Esophagus muscularis mucosa (tissue), 4 donors: ENCODE data around the gene NEU3. TPM values are rescaled to one million over a fixed set of nuclear protein-coding genes. Genes with fewer than 3 reads are reported as not detected.

ENCODE experiments used
- DNase-seq: peaks from one replicate; pipeline ENCODE4 v3.0.0-alpha.2; 2017; ENCODE audit errors: extremely low spot score
- H3K27ac ChIP-seq, 4 donors: fragments of 200-600 bp; sonication (generic); replicated peaks in 1 of 4; 1 replicate in 3 of 4; 2 replicates in 1 of 4; pipeline ENCODE4 v1.5.1; 2016 to 2019; ENCODE audit warnings: mild to moderate bottlenecking in 1 of 4
- H3K27me3 ChIP-seq, 4 donors: fragments of 200-600 bp; sonication (generic); one replicate each; pipeline versions ENCODE4 v1.5.1 to v1.6.0; 2016 to 2019
- H3K36me3 ChIP-seq, 4 donors: fragments of 200-600 bp; sonication (generic); one replicate each; pipeline ENCODE4 v1.5.1; 2016 to 2019
- H3K4me1 ChIP-seq, 4 donors: fragments of 200-600 bp; sonication (generic); one replicate each; pipeline ENCODE4 v1.5.1; 2016 to 2019
- H3K4me3 ChIP-seq, 4 donors: fragments of 200-600 bp; sonication (generic); 1 replicate in 2 of 4; 2 replicates in 2 of 4; pipeline ENCODE4 v1.5.1; 2016 to 2019; ENCODE audit warnings: mild to moderate bottlenecking in 4 of 4, moderate library complexity in 1 of 4
- H3K9me3 ChIP-seq, 4 donors: fragments of 200-600 bp; sonication (generic); 1 replicate in 3 of 4; 2 replicates in 1 of 4; pipeline ENCODE4 v1.5.1; 2016 to 2019
- CTCF ChIP-seq, 3 experiments: fragments of 200-600 bp in 2 of 3; fragments of 450-650 bp in 1 of 3; sonication (generic) in 2 of 3; IDR thresholded peaks; one replicate each; pipeline ENCODE4 v1.5.1; 2017 to 2019; ENCODE audit warnings: antibody characterized with exemption in 3 of 3, mild to moderate bottlenecking in 2 of 3, moderate library complexity in 1 of 3
- EP300 ChIP-seq: sonication (generic); formaldehyde crosslinking; IDR thresholded peaks from one replicate; pipeline ENCODE4 v1.6.1; 2017; ENCODE audit warnings: antibody characterized with exemption
- POLR2A ChIP-seq: fragments of 450-650 bp; IDR thresholded peaks from one replicate; pipeline ENCODE4 v1.6.1; 2017; ENCODE audit warnings: antibody characterized with exemption, moderate library complexity, mild to moderate bottlenecking, low read depth
- POLR2AphosphoS5 ChIP-seq, 2 donors: sonication (generic); formaldehyde crosslinking; IDR thresholded peaks; one replicate each; pipeline ENCODE4 v1.6.1; 2017; ENCODE audit warnings: antibody characterized with exemption in 2 of 2
- WGBS: methylation state at CpG from one replicate; pipeline ENCODE4 v1.1.5; 2018; 5-methylcytosine and 5-hydroxymethylcytosine counted together
- intact Hi-C: fragments of 100-400 bp; cut with DNase I; formaldehyde crosslinking; loops from one replicate; pipeline ENCODE4 v1.15.1; 2023
- total RNA-seq, 4 donors: library from RNA; depleted of rRNA; stranded (reverse); fragments of >200 nt; gene quantifications; one replicate each; pipeline versions ENCODE4 v1.1.0 to v1.2.1, GENCODE V29; 2016

NEU3 gene
- total RNA-seq, 4 donors from 2014 or later = 2.9 to 6.7 (median 5.7) TPM

DNA sequence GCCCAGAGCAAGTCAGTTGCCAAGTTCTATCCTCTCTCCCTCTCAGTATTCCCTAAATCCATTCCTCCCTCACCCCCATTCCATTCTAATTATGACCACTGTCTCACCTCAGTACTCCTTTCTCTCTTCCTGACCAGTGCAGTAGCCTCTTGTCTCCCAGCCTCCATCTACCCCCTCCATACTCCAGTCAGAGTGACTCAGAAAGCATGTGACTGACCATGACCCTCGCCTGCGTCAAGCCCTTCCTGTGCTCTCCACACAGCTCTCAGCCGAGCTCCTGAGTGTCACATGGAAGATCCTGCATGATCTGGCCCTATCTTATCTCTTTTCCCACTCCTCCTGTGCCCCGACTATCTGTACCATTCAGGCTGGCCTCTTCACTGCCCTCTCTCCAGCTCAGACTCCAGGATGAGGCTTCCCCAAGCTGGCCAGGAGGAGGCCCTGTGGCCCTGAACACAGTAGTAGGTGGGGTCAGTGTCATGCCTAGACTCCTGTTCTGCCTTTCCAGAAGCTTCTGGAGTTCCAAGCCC, 42.6 kb downstream of the NEU3 start:
- peak; percentile 82 for DNase-seq
- 62% methylated on average over 4 of the region's 4 CpGs for WGBS
- TF ChIP-seq POLR2AphosphoS5 (IDR thresholded peaks at IDR 0.05) (no peak), CTCF (IDR thresholded peaks at IDR 0.05) (no peak), EP300 (no peak)
- Histone ChIP-seq H3K36me3 (no peaks in the 10 kb centered on the region), H3K4me1 (no peaks in the 10 kb centered on the region), H3K27ac (no peak overlapping the region), H3K27me3 (no peaks in the 10 kb centered on the region), H3K9me3 (no peaks in the 10 kb centered on the region), H3K4me3 (no peak overlapping the region)
- intact Hi-C loops = loop anchor here (5.0 kb wide), 1 partner anchor 104 kb away; no protein-coding TSS in a partner anchor

DNA sequence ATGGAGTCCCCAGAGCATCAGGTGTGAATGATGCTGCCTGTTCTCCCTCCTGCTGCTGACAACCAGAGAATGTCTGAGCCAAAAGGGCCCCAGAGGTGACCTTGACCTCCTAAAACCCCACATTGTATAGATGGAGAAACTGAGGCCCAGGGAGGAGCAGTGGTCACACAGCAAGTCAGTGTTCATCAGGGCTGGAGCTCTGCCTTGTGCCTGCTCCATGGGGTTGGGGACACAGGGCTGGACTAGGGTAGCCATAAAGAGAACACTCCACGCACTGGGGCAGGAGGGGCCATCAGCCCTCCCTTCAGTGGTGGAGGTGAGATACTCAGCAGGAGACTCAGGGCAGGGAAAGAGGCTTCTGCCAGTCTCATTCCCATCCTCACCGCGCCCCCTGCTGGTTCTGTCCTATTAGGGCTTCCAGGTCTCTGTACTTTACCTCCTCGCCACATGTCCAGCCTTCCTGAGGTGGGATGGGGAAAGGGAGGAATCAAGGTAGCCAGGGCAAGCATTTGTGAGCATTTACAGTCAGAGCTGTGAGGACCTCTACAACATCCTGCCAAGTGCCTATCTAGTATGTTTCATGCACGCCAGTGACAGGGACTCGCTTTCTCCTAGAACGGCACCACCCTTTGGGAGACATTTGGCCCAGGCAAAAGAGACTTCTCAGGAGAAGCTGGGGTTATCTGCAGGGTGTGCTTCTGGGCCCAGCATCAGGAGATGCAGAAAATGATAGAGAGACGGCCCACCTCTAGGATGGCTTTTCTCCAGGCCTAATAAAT, 43.2 kb downstream of the NEU3 start:
- Histone ChIP-seq H3K27me3 (no peaks in the 10 kb centered on the region), H3K4me3 (no peak overlapping the region), H3K36me3 (no peaks in the 10 kb centered on the region), H3K9me3 (no peaks in the 10 kb centered on the region), H3K4me1 (no peaks in the 10 kb centered on the region), H3K27ac (no peak overlapping the region)
- TF ChIP-seq CTCF (IDR thresholded peaks at IDR 0.05) (peak; percentile 56 to 70 (median 60)), EP300 (no peak)
- intact Hi-C loops = loop anchor here (5.0 kb wide), 1 partner anchor 105 kb away; no protein-coding TSS in a partner anchor
- peak; percentile 92 for DNase-seq
- WGBS = 58% methylated on average over 8 of the region's 8 CpGs

- Histone ChIP-seq H3K9me3 (no peaks in the 10 kb centered on the region), H3K27me3 (no peaks in the 10 kb centered on the region), H3K27ac (no peak overlapping the region), H3K4me1 (no peaks in the 10 kb centered on the region), H3K4me3 (no peak overlapping the region), H3K36me3 (no peaks in the 10 kb centered on the region)
- peak; percentile 64 for DNase-seq
- 88% methylated on average over 3 of the region's 3 CpGs for WGBS
- TF ChIP-seq CTCF (IDR thresholded peaks at IDR 0.05) (no peak), POLR2A (no peak), POLR2AphosphoS5 (IDR thresholded peaks at IDR 0.05) (no peak), EP300 (no peak)
- intact Hi-C loops = loop anchor here (5.0 kb wide), 1 partner anchor 105 kb away; no protein-coding TSS in a partner anchor
Measured at GRCh38 chr11:75032550-75032935, 43.8 kb downstream of the NEU3 start.

DNA sequence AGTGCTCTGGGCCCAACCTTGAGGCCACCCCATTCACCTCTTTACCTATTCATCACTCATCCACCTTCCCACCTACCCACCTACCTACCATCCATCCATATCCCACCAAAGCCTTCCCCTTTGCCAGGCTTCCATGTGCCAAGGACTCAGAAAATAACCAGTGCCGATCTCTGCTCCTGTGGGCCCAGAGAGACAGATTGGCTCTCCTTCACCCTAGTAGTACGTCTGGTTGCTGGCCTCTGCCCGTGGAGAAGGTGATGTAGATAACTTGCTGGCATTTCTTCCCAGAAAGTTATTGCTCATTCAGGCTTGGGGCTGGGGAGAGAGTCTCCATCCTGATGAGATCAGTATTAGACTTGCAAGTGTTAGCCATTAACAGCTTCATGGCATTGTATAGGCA, 45.2 kb downstream of the NEU3 start:
- Histone ChIP-seq H3K4me3 (no peak overlapping the region), H3K36me3 (no peaks in the 10 kb centered on the region), H3K27ac (no peak overlapping the region), H3K9me3 (no peaks in the 10 kb centered on the region), H3K4me1 (no peaks in the 10 kb centered on the region), H3K27me3 (no peaks in the 10 kb centered on the region)
- 89% methylated on average over 3 of the region's 3 CpGs for WGBS
- DNase-seq = peak; percentile 81
- no peak for TF ChIP-seq EP300
- no peak for TF ChIP-seq POLR2AphosphoS5 (IDR thresholded peaks at IDR 0.05)
- TF ChIP-seq CTCF (IDR thresholded peaks at IDR 0.05) = no peak
- TF ChIP-seq POLR2A = no peak
- intact Hi-C loops = loop anchor here (5.0 kb wide), 1 partner anchor 107 kb away; no protein-coding TSS in a partner anchor
